Measurements from ENCODE around the gene KLHL21.

DNA sequence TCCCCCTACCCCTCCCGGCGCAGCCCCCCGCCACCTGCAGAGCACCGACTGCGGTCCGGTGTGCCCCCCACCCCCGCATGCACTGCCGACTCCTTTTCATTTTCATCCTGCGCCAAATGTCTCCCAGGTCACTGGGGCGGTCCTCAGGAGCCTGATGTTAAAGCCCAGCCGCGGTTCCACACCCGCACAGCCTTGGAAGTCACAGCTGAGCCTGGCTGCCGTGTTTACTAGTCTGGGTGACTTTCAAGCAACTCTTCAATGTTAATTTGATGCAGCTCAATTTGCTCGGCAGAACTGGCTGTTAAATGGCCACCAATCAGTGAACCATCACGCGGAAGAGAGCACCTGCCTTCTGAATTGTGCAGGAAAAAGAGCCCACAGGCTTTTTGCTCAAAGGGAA lies 49.2 kb upstream of the KLHL21 start:
- TF ChIP-seq, protein P1, sequence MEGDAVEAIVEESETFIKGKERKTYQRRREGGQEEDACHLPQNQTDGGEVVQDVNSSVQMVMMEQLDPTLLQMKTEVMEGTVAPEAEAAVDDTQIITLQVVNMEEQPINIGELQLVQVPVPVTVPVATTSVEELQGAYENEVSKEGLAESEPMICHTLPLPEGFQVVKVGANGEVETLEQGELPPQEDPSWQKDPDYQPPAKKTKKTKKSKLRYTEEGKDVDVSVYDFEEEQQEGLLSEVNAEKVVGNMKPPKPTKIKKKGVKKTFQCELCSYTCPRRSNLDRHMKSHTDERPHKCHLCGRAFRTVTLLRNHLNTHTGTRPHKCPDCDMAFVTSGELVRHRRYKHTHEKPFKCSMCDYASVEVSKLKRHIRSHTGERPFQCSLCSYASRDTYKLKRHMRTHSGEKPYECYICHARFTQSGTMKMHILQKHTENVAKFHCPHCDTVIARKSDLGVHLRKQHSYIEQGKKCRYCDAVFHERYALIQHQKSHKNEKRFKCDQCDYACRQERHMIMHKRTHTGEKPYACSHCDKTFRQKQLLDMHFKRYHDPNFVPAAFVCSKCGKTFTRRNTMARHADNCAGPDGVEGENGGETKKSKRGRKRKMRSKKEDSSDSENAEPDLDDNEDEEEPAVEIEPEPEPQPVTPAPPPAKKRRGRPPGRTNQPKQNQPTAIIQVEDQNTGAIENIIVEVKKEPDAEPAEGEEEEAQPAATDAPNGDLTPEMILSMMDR (conservative IDR thresholded peaks at IDR 0.05 in 1 of 2, IDR thresholded peaks at IDR 0.05 in 1 of 2; ENCODE audit: extremely low read depth in 1 of 2, insufficient read depth in 1 of 2, low read depth in 1 of 2, low read length in 2 of 2), result no peak
- TF ChIP-seq EZH2 (IDR thresholded peaks at IDR 0.05; ENCODE audit: borderline replicate concordance, low read length), result no peak
